ENCODE results near the gene ADARB1. TPM values are rescaled to one million over a fixed set of nuclear protein-coding genes. Genes with fewer than 3 reads are reported as not detected.

Gene ADARB1
- total and polyA plus RNA-seq, 2 of the 8 experiments (the other 6 are each of a cell fraction or from before 2014, with no cell fraction given), result 4.7 to 14.9 TPM

DNA sequence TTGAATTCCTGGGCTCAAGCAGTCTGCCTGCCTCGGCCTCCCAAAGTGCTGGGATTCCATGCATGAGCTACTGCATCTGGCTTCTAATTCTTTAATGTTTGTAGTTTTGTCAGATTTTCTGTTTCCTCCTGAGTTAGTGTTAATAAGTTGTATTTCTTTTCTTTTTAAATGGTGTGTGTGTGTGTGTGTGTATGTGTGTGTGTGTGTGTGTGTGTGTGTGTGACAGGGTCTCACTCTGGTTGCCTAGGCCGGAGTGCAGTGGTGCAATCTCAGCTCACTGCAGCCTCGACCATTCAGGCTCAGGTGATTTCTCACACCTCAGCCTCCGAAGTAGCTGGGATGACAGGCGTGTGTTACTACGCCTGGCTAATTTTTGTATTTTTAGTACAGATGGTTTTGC lies 50.2 kb downstream of the ADARB1 start (continued):
- TF ChIP-seq CTCF (IDR thresholded peaks at IDR 0.05; ENCODE audit: control extremely low read depth in 1 of 3, insufficient read depth in 1 of 3, low read depth in 1 of 3, low read length in 3 of 3) (no peak), YY1 (IDR thresholded peaks at IDR 0.05; ENCODE audit: low read depth, low read length) (no peak), POLR2A (IDR thresholded peaks at IDR 0.05; ENCODE audit: control extremely low read depth in 1 of 2, low read depth in 2 of 2, low read length in 2 of 2) (no peak), CHD1 (IDR thresholded peaks at IDR 0.05; ENCODE audit: low read depth, low read length) (no peak), PHF8 (conservative IDR thresholded peaks at IDR 0.05; ENCODE audit: low read depth, low read length) (no peak), GTF2F1 (IDR thresholded peaks at IDR 0.05; ENCODE audit: borderline replicate concordance, low read depth, low read length) (no peak), HDAC6 (IDR thresholded peaks at IDR 0.05; ENCODE audit: low read depth, low read length) (no peak), KDM5A (IDR thresholded peaks at IDR 0.05; ENCODE audit: low read length) (no peak), HDAC2 (IDR thresholded peaks at IDR 0.05; ENCODE audit: borderline replicate concordance in 1 of 2, low read depth in 2 of 2, low read length in 2 of 2) (no peak)

All from H1 (cell line).